B cell (primary cell): ENCODE results near the gene ORAI1. TPM values are rescaled to one million over a fixed set of nuclear protein-coding genes. Genes with fewer than 3 reads are reported as not detected.

Experiments used
- ATAC-seq: fragments of 200-7000 bp; cut with Tn5 transposase; one replicate; pipeline ENCODE4 v1.10.0; 2021; ENCODE audit warnings: low read depth, mild to moderate bottlenecking, moderate number of reproducible peaks, moderate library complexity
- CTCF ChIA-PET: fragments of 350-600 bp; sonication (Branson Sonifier 250); formaldehyde crosslinking; loops from one replicate; lab custom pipeline; 2021; ENCODE audit warnings: antibody characterized with exemption, inconsistent platforms; lab: Charles Lee
- POLR2A ChIA-PET: fragments of 350-600 bp; sonication (Branson Sonifier 250); formaldehyde crosslinking; loops from one replicate; lab custom pipeline; 2021; ENCODE audit warnings: antibody characterized with exemption; lab: Charles Lee
- DNase-seq: peaks from one replicate; pipeline ENCODE4 v3.0.0; 2013
- H2AFZ ChIP-seq: 2 replicates; pipeline ENCODE4 v1.6.1; 2012; ENCODE audit warnings: mild to moderate bottlenecking, low read depth, low read length; ENCODE audit not compliant: insufficient read depth, poor library complexity, severe bottlenecking
- H3K27ac ChIP-seq, 2 donors: 1 replicate in 1 of 2; 2 replicates in 1 of 2; pipeline ENCODE4 v1.5.1; 2012 to 2013; ENCODE audit warnings: low read length in 2 of 2, mild to moderate bottlenecking in 2 of 2, moderate library complexity in 1 of 2
- H3K27me3 ChIP-seq, 4 experiments: fragments of 200-600 bp in 1 of 4; sonication (generic) in 1 of 4; replicated peaks in 1 of 4; 1 replicate in 2 of 4; 2 replicates in 2 of 4; pipeline versions ENCODE4 v1.6.1 to v1.7.0; 2013 to 2016; ENCODE audit warnings: low read length in 3 of 4, mild to moderate bottlenecking in 2 of 4, mixed read lengths in 1 of 4, moderate library complexity in 1 of 4; ENCODE audit not compliant: insufficient read depth in 4 of 4, control insufficient read depth in 3 of 4; ENCODE audit errors: control extremely low read depth in 1 of 4
- H3K36me3 ChIP-seq, 2 experiments: replicated peaks in 1 of 2; 1 replicate in 1 of 2; 2 replicates in 1 of 2; pipeline versions ENCODE4 v1.6.1 to v1.7.1; 2013; ENCODE audit warnings: low read length in 1 of 2; ENCODE audit not compliant: insufficient read depth in 2 of 2, control insufficient read depth in 1 of 2; ENCODE audit errors: control extremely low read depth in 1 of 2, extremely low read depth in 1 of 2
- H3K4me1 ChIP-seq, 2 donors: fragments of 200-600 bp in 1 of 2; sonication (generic) in 1 of 2; 1 replicate in 1 of 2; 2 replicates in 1 of 2; pipeline versions ENCODE4 v1.5.1 to v1.6.1; 2013 to 2017; ENCODE audit warnings: low read length in 2 of 2; ENCODE audit not compliant: control insufficient read depth in 2 of 2, insufficient read depth in 2 of 2
- H3K4me2 ChIP-seq: replicated peaks from 2 replicates; pipeline ENCODE3; 2012; ENCODE audit warnings: mild to moderate bottlenecking, low read depth, low read length; ENCODE audit not compliant: poor library complexity, severe bottlenecking
- H3K4me3 ChIP-seq, 5 experiments: fragments of 200-600 bp in 1 of 5; sonication (generic) in 1 of 5; 1 replicate in 3 of 5; 2 replicates in 2 of 5; pipeline versions ENCODE4 v1.5.1 to v1.7.0; 2011 to 2016; ENCODE audit warnings: low read length in 4 of 5, mild to moderate bottlenecking in 4 of 5, low read depth in 2 of 5, control low read depth in 1 of 5, moderate library complexity in 1 of 5; ENCODE audit not compliant: insufficient read depth in 1 of 5; ENCODE audit errors: control extremely low read depth in 1 of 5, extremely low read depth in 1 of 5
- H3K79me2 ChIP-seq: fragments of 200-600 bp; sonication (generic); one replicate; pipeline ENCODE4 v1.6.0; 2016; ENCODE audit warnings: low read length; ENCODE audit not compliant: control insufficient read depth, insufficient read depth
- H3K9ac ChIP-seq: fragments of 200-600 bp; sonication (generic); 2 replicates; pipeline ENCODE4 v1.6.1; 2017; ENCODE audit warnings: mild to moderate bottlenecking, low read length, moderate library complexity
- H3K9me3 ChIP-seq, 3 donors: one replicate each; pipeline versions ENCODE4 v1.6.1 to v1.7.1; 2013; ENCODE audit warnings: low read length in 2 of 3; ENCODE audit not compliant: control insufficient read depth in 2 of 3, insufficient read depth in 1 of 3; ENCODE audit errors: control extremely low read depth in 1 of 3
- H4K20me1 ChIP-seq: 2 replicates; pipeline ENCODE4 v1.6.0; 2012; ENCODE audit warnings: mild to moderate bottlenecking, low read length; ENCODE audit not compliant: insufficient read depth, control insufficient read depth, poor library complexity, severe bottlenecking
- H3K27ac Mint-ChIP-seq: one replicate; pipeline ENCODE4 v1.8.0; 2021; ENCODE audit warnings: mixed read lengths
- H3K27me3 Mint-ChIP-seq: one replicate; pipeline ENCODE4 v1.8.0; 2021; ENCODE audit warnings: mixed read lengths
- H3K4me1 Mint-ChIP-seq: one replicate; pipeline ENCODE4 v1.8.0; 2021; ENCODE audit warnings: mixed read lengths
- H3K4me3 Mint-ChIP-seq: one replicate; pipeline ENCODE4 v1.8.0; 2021; ENCODE audit warnings: mixed read lengths
- H3K9me3 Mint-ChIP-seq: one replicate; pipeline ENCODE4 v1.8.0; 2022; ENCODE audit warnings: mixed read lengths; ENCODE audit not compliant: insufficient read depth
- CTCF ChIP-seq: fragments of 200-600 bp; IDR thresholded peaks from one replicate; pipeline ENCODE4 v1.8.0; 2022; ENCODE audit warnings: antibody characterized with exemption, mild to moderate bottlenecking
- EZH2 ChIP-seq: IDR thresholded peaks from 2 replicates; pipeline ENCODE4 v1.6.1; 2012; ENCODE audit warnings: borderline replicate concordance, low read depth, mild to moderate bottlenecking, moderate library complexity, low read length; ENCODE audit not compliant: insufficient read depth, poor library complexity, severe bottlenecking
- WGBS: methylation state at CpG from one replicate; pipeline ENCODE4 v1.1.5; 2013; ENCODE audit warnings: missing lambda C conversion rate; ENCODE audit not compliant: insufficient coverage; 5-methylcytosine and 5-hydroxymethylcytosine counted together
- intact Hi-C: fragments of 100-400 bp; cut with micrococcal nuclease; formaldehyde crosslinking; loops from one replicate; pipeline ENCODE4 v1.10.0; 2022
- polyA plus RNA-seq: library from polyadenylated mRNA; depleted of rRNA; stranded (reverse); fragments of >200 nt; gene quantifications from 2 replicates; pipeline ENCODE4 v1.2.3, GENCODE V29; 2012
- total RNA-seq, 2 donors: library from RNA; stranded (reverse); fragments of 120-200 nt in 1 of 2; gene quantifications; 1 replicate in 1 of 2; 2 replicates in 1 of 2; pipeline versions ENCODE4 v1.2.3 to v1.2.4, GENCODE V29; 2013 to 2022

ORAI1 gene
- total and polyA plus RNA-seq, 2 donors (not counting 1 experiment from before 2014, with no cell fraction given), result 43.2 to 66.0 TPM

- intact Hi-C loops, result loop anchor here (1.0 to 5.0 kb wide), 2 partner anchors 117 to 167 kb away; no protein-coding TSS in a partner anchor
- Histone ChIP-seq H3K9me3 (no peaks in the 10 kb centered on the region), H3K36me3 (no peaks in the 10 kb centered on the region), H3K79me2 (peaks cover 34% of the 10 kb centered on the region), H2AFZ (no peak overlapping the region), H4K20me1 (peaks cover 7% of the 10 kb centered on the region), H3K4me2 (no peak overlapping the region), H3K27ac (no peak overlapping the region), H3K9ac (no peak overlapping the region), H3K4me1 (peaks cover 30 to 52% of the 10 kb centered on the region in 2 donors), H3K4me3 (no peak overlapping the region), H3K27me3 (no peaks in the 10 kb centered on the region)
- ChIA-PET CTCF (interaction anchor here (0.6 to 6.6 kb wide), 38 partner anchors 9 to 226 kb away, joined by 3 to 171 read pairs (median 5); partner anchors contain the start of gene ORAI1), POLR2A (interaction anchor here (0.6 to 2.3 kb wide), 8 partner anchors 40 to 176 kb away, joined by 3 to 10 read pairs (median 6); partner anchors contain the start of gene ORAI1)
- Mint-ChIP-seq H3K4me1 (peaks cover 42% of the 10 kb centered on the region), H3K4me3 (no peak overlapping the region), H3K27me3 (no peaks in the 10 kb centered on the region), H3K27ac (peak overlapping the region; percentile 61), H3K9me3 (no peaks in the 10 kb centered on the region)
- ATAC-seq (no peak), DNase-seq (peak; percentile 67)
- 94% methylated on average over 18 of the region's 18 CpGs for WGBS
- TF ChIP-seq EZH2 (no peak), CTCF (peak; percentile 78)
These were observed 42.6 kb downstream of the ORAI1 start for GRCh38 chr12:121668750-121669520.

GRCh38 chr12:121669521-121669900 is 43.2 kb downstream of the ORAI1 start, which contains the start of gene MORN3:
MORN3 (minus strand) TSS chr12:121669654; CDS start chr12:121669483, 171 bp downstream.
- H3K9me3 ChIP-seq, result no peaks in the 10 kb centered on the region
- no peak within 1 kb of the TSS for H3K4me2 ChIP-seq
- H3K27me3 Mint-ChIP-seq, result no peaks in the 10 kb centered on the region
- peaks cover 28 to 48% of the 10 kb centered on the region in 2 donors for H3K4me1 ChIP-seq
- H3K27ac ChIP-seq, result no peak within 1 kb of the TSS
- no peak within 1 kb of the TSS for H3K4me3 ChIP-seq
- no peak within 1 kb of the TSS for H3K9ac ChIP-seq
- ChIA-PET CTCF (interaction anchor here (0.6 to 6.6 kb wide), 16 partner anchors 9 to 177 kb away, joined by 4 to 171 read pairs (median 11); partner anchors contain the start of gene ORAI1), POLR2A (interaction anchor here (0.6 to 2.3 kb wide), 3 partner anchors 43 to 176 kb away, joined by 6 to 10 read pairs (median 8); partner anchors contain the start of gene ORAI1)
- H3K4me1 Mint-ChIP-seq, result peaks cover 36% of the 10 kb centered on the region
- DNase-seq (no peak), ATAC-seq (no peak)
- H3K36me3 ChIP-seq, result no peaks in the 10 kb centered on the region
- TF ChIP-seq CTCF, result no peak
- no peak for TF ChIP-seq EZH2
- peak within 1 kb of the TSS; percentile 61 for H3K27ac Mint-ChIP-seq
- H3K9me3 Mint-ChIP-seq, result no peaks in the 10 kb centered on the region
- H2AFZ ChIP-seq, result no peak within 1 kb of the TSS
- 100% methylated on average over 4 of the region's 5 CpGs for WGBS
- H3K4me3 Mint-ChIP-seq, result no peak within 1 kb of the TSS
- intact Hi-C loops, result loop anchor here (5.0 kb wide), 1 partner anchor 167 kb away; no protein-coding TSS in a partner anchor
- no peaks in the 10 kb centered on the region for H3K27me3 ChIP-seq
- peaks cover 7% of the 10 kb centered on the region for H4K20me1 ChIP-seq
- peaks cover 30% of the 10 kb centered on the region for H3K79me2 ChIP-seq
